ENCODE data around the gene ZBTB8A.

GRCh38 chr1:32613472-32613871, 74.2 kb downstream of the ZBTB8A start:
- TF ChIP-seq EP300 (IDR thresholded peaks at IDR 0.05; ENCODE audit: borderline replicate concordance in 1 of 2, low read depth in 2 of 2, low read length in 2 of 2) = no peak
- no peak for TF ChIP-seq BCL11A (IDR thresholded peaks at IDR 0.05; ENCODE audit: low read depth in 2 of 2, low read length in 2 of 2)
- no peak for TF ChIP-seq HDAC2 (IDR thresholded peaks at IDR 0.05; ENCODE audit: borderline replicate concordance in 1 of 2, low read depth in 2 of 2, low read length in 2 of 2)
- TF ChIP-seq SIRT6 (IDR thresholded peaks at IDR 0.05; ENCODE audit: low read length) = no peak
- TF ChIP-seq POLR2A (IDR thresholded peaks at IDR 0.05; ENCODE audit: control extremely low read depth in 1 of 2, low read depth in 2 of 2, low read length in 2 of 2) = no peak
- no peak for TF ChIP-seq CTCF (IDR thresholded peaks at IDR 0.05; ENCODE audit: control extremely low read depth in 1 of 3, insufficient read depth in 1 of 3, low read depth in 1 of 3, low read length in 3 of 3)
- TF ChIP-seq CBX8 (IDR thresholded peaks at IDR 0.05; ENCODE audit: borderline replicate concordance, low read depth, low read length) = no peak
- no peak for TF ChIP-seq MAFK (IDR thresholded peaks at IDR 0.05; ENCODE audit: low read depth, low read length)
- no peak for TF ChIP-seq EZH2 (IDR thresholded peaks at IDR 0.05; ENCODE audit: low read depth, low read length, severe bottlenecking)
- no peak for TF ChIP-seq RAD21 (IDR thresholded peaks at IDR 0.05 in 1 of 2, conservative IDR thresholded peaks at IDR 0.05 in 1 of 2; ENCODE audit: low read depth in 2 of 2, low read length in 2 of 2)
- TF ChIP-seq NRF1 (IDR thresholded peaks at IDR 0.05; ENCODE audit: low read depth, low read length) = no peak
